GM18511 (cell line): ENCODE results near the gene NXPH1.

Source experiments
- ATAC-seq: cut with Tn5 transposase; IDR thresholded peaks from one replicate; pipeline ENCODE4 v1.9.1; 2021; ENCODE audit warnings: mild to moderate bottlenecking, moderate library complexity; ENCODE audit not compliant: unreplicated experiment

Gene NXPH1

GRCh38 chr7:8433477-8434289 is at the start of gene NXPH1:
TSS of gene NXPH1 (plus strand) at chr7:8433609.
- ATAC-seq = no peak

DNA sequence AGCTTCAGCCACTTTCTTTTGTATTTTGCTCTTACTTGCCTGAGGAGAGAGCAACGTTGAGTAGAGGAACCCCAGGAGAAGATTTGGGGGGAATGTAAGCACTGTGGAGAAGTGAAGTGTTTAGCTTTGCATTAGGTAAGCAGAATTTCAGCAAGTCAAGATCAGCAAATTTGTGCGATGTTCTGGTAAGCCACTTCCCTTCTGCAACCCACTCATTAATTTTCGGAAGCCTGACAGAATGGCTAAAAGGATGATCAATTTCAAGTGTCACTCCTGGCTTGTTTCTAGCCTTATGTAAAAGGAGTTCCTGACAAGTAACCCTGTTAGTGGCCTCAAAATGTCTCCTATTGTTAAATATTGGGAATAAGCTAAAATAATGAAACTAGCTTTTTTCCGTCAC is 48.5 kb upstream of the NXPH1 start:
- no peak for ATAC-seq

DNA sequence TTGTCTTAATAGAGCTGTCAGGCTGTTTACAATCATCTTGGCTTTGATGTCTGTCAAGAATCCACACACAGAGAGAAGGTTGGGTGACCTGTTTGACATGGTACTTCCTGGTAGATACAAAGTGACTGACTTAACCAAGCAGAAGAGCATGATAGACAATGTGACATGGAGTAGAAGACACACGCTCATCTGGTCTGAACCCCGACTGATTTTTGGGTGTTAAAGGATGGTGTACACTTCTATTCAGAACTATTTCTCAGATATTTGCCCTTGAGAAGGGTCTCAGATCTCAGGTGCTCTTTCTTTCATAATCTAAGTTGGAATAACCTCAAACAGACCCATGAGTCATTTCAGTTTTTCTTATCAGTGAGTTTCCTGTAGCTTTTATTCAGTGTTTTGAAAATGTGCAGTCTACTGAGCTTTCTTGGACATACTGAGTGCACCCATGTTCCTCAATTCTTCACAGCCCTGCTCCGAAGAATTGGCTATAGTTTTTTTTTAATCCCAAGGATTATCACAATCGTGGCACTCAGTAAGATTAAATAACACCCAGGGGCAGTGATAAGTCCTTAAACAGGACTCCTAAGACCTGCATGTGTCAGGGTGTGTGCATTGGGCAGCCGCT is 46.4 kb upstream of the NXPH1 start:
- peak; percentile 85 for ATAC-seq

DNA sequence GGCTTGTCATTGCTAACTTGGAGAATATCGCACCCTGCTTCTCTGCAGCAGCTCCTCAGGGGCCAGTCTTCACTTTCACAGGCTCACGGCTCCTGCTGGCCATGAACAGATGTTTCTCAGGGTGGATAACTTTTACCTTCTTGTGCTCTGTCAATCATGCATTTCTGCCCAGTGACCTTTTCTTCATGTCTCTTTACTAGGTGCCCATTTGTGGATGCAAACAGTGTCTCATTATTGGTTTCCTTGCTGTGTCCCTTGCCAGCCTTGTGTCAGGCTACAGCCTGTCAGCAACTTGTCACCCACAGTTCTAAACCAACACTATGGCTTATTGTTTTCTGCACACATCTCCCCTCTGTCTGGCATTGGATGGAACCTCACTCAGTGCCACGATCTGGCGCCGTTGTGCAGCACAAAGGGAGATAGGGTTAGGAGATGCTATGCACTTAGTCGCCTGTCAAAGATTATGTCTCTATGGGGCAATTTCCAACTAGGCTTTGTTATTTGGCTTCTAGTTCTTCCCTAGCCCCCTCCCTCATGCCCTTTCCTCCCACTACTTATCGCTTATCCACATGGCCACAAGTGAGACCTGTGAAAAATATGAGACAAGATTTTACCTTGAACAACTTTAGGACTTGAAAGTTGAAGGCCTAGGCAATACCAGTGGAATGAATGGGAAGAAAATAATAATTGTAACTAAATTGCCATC is 45.7 kb upstream of the NXPH1 start:
- ATAC-seq = peak; percentile 52

DNA sequence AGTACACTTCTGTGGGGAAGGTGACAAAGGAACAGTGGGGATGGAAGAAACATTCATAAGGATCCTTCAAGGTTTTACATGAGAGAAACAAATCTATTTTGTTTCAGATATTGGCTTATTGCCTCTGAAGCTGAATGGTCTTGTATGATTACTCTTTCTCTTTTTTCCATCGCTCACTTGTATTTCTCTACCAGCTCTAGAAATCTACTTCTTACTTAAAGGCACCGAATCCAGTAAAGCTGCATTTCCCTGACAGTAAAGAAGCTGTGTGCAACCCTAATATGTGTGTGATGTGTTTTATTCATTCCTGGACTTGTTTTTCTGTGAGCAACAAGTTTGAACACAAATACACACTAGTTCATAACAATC is 45.2 kb upstream of the NXPH1 start:
- no peak for ATAC-seq

DNA sequence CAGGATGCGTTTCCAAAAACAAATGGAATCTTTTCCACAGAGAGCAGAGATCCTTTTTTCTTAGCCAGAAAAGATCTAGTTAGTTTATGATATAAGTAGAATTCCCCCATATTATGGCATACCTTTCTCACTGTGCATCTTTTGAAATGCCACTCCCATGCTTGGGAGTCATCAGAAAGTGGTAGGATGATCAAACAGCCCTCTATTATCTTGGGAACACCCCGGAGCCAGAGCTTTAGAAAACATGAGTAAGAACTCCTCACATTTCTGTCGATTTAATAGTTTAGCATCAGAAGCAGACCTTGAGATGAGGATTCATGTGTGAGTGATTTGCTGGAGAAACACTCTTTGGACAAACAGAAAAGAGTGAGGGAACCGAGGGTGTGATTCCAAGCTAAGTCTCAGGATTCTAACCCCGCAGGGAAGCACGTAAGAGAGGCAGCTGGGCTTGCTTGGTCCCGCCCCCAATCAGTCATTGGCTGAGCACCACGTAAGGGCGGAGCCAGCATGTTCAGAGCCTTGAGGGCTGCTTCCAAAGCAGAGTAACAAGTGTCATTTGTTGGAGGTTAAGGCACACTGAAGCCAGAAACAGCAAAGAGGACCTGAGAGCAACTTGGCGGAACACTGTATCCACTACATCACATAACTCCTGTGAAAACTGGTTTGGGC is 43.7 kb upstream of the NXPH1 start:
- no peak for ATAC-seq

GRCh38 chr7:8390262-8390626 is 43.2 kb upstream of the NXPH1 start:
- no peak for ATAC-seq

- no peak for ATAC-seq
Measured at GRCh38 chr7:8391353-8392062, 41.9 kb upstream of the NXPH1 start.

GRCh38 chr7:8396294-8396693 is 37.1 kb upstream of the NXPH1 start:
- ATAC-seq = no peak

DNA sequence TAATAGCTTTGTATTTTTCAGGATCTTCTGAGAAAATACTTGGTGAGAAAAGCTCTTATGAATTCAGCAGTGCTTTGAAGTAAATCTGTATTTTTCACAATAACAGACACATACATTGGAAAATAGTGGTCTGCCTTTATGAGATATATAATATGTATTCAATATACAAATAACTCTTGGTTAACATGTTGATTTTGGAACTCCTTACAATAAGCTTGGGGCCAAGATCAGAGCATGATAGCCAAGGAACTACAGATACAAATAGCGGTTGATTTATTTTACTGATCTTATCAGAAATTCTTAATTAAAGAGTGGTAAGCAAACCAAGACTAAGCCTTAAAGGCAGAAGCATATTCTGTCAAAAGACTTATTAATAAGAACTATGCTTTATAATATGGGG is 24.5 kb upstream of the NXPH1 start:
- ATAC-seq = no peak

DNA sequence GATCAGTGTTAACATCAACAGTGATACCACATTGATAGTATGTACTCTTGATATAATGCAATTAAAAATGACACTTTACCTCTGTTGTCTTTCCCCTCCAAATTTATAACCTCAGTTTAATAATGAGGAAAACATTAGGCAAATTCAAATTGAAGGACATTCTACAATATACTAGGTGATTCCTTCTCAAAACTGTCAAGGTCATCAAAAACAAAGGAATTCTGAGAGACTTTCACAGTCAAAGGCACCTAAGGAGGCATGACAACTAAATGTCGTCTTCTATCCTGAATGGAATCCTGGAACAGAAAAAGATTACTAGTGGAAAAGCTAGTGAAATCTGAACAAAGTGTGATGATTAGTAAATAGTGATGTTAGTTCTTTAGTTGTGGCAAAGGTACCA is 22.3 kb upstream of the NXPH1 start:
- no peak for ATAC-seq

GRCh38 chr7:8413600-8413999 is 19.8 kb upstream of the NXPH1 start:
- peak; percentile 49 for ATAC-seq

GRCh38 chr7:8418629-8419245 is 14.7 kb upstream of the NXPH1 start:
- ATAC-seq = peak; percentile 90

- no peak for ATAC-seq
Measured at GRCh38 chr7:8422177-8422576, 11.2 kb upstream of the NXPH1 start.

- ATAC-seq = no peak
Measured at GRCh38 chr7:8423057-8423456, 10.4 kb upstream of the NXPH1 start.

GRCh38 chr7:8425223-8425622 is 8.2 kb upstream of the NXPH1 start:
- no peak for ATAC-seq

GRCh38 chr7:8430643-8431042 is 2.8 kb upstream of the NXPH1 start:
- ATAC-seq = no peak

DNA sequence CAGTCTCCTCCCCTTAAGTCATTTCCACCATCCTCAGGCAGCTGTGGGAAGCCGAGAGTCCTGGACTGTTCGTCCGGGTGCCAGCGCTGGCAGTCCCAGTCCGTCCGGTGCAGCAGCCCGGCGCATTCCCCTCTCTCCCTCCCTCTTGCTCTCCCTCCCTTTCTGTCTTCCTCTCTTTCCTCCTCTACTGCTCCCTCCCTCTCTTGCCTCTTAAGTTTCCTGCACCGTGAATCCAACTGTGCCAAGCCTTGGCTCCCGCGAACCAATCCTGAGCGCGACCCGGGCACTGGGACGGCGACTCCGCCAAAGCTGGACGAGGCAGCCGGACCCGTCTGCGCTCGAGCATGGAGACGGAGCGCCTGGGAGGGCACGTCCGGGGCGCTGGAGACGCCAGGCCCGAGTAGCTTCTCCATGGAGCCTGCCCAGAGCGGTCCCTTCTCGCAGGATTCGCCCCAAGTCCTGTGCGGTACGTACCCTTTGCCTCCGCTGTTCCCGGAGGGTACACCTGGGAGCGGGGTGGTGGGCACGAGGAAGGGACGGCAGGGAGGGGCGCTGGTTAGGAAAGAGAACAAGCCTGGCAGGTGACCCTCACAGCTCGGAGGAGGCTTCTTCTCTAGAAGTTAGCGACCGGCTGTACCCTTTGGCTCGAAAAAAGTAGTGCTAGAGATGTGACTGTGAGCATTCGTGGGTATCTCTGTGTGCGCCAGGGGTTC is 1.0 kb downstream of the NXPH1 start:
- no peak for ATAC-seq

GRCh38 chr7:8435095-8435494 is 1.7 kb downstream of the NXPH1 start:
- ATAC-seq = no peak
